Uterus (tissue), 4 donors: ENCODE data around the gene ECPAS. TPM values are rescaled to one million over a fixed set of nuclear protein-coding genes. Genes with fewer than 3 reads are reported as not detected.

Experiments used
- DNase-seq, 2 donors: peaks; one replicate each; pipeline ENCODE4 v3.0.0-alpha.2; 2019 to 2020
- H3K27ac ChIP-seq, 2 donors: fragments of 200-600 bp; sonication (generic); 1 replicate in 1 of 2; 2 replicates in 1 of 2; pipeline ENCODE4 v1.5.1; 2016 to 2018
- H3K27me3 ChIP-seq, 2 donors: fragments of 200-600 bp; sonication (generic); one replicate each; pipeline ENCODE4 v1.5.1; 2018 to 2019; ENCODE audit warnings: control low read depth in 1 of 2
- H3K36me3 ChIP-seq, 2 donors: fragments of 200-600 bp; sonication (generic); one replicate each; pipeline ENCODE4 v1.5.1; 2019; ENCODE audit warnings: control low read depth in 1 of 2
- H3K4me1 ChIP-seq, 2 donors: fragments of 200-600 bp; sonication (generic); one replicate each; pipeline ENCODE4 v1.5.1; 2018 to 2019; ENCODE audit warnings: control low read depth in 1 of 2
- H3K4me3 ChIP-seq, 2 donors: fragments of 200-600 bp; sonication (generic); 1 replicate in 1 of 2; 2 replicates in 1 of 2; pipeline ENCODE4 v1.5.1; 2018 to 2019; ENCODE audit warnings: mild to moderate bottlenecking in 1 of 2
- H3K9me3 ChIP-seq, 2 donors: fragments of 200-600 bp; sonication (generic); one replicate each; pipeline ENCODE4 v1.5.1; 2019; ENCODE audit warnings: control low read depth in 1 of 2
- CTCF ChIP-seq, 4 experiments: fragments of 200-600 bp in 2 of 4; fragments of 450-650 bp in 2 of 4; sonication (generic) in 2 of 4; IDR thresholded peaks; one replicate each; pipeline ENCODE4 v1.5.1; 2016 to 2019; ENCODE audit warnings: antibody characterized with exemption in 4 of 4, mild to moderate bottlenecking in 2 of 4, moderate library complexity in 1 of 4
- POLR2A ChIP-seq, 2 donors: fragments of 450-650 bp; IDR thresholded peaks; one replicate each; pipeline ENCODE4 v1.6.1; 2016; ENCODE audit warnings: antibody characterized with exemption in 2 of 2, mild to moderate bottlenecking in 1 of 2, moderate library complexity in 1 of 2
- intact Hi-C: fragments of 100-400 bp; cut with DNase I; formaldehyde crosslinking; loops from one replicate; pipeline ENCODE4 v1.15.1; 2023; ENCODE audit warnings: low total_unique reads
- total RNA-seq, 4 donors: library from RNA; depleted of rRNA in 3 of 4; stranded (reverse); fragments of >200 nt in 3 of 4; gene quantifications; one replicate each; pipeline versions ENCODE4 v1.1.0 to v1.2.4, GENCODE V29; 2014 to 2023
- donor health status: DM: yes; HTN: yes; CAD: no.

ECPAS gene
- 100 to 1,000 TPM in 1 of 4 donors, 10 to 100 TPM in 3; 56.1 to 115 (median 84.4) TPM for total RNA-seq

DNA sequence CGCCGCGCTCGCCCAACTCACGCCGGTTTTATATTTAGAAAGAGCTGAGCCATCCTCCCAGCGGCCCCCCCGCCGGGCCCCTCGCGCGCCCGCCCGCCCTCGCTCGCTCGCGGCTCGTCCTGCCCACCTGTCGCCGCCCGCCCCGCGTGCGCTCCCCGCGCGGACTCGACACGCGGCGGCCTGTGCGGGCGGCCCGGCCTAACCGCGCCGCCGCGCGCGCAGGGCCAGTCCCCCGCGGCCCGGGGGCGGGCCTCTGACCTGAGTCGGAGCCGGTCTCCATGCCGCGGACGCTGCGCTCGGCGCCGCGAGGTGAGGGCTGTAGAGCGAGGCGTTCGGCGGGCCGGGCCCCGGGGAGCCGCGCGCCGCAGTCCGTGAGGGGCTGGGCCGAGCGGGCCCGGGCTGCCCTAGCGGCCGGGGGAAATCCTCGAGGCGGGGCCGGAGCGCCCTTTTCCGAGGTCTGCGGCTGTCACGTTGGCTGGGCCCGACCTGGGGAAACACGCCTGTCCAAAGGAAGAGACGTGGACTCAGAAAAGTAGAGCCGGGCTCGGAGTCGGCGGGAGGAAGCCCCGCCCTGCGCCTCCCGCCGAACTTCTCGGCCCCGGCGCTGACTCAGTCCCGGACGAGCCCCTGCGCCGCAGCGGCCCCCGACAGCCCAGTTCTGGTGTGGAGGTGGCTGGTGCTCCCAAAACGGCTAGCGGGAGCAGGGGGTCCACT is at the start of gene ECPAS:
Gene ECPAS (minus strand): TSS at position 526 of the 714 bp plus-strand sequence. CDS start 11,465 bp downstream, outside the sequence.
- Histone ChIP-seq H3K27ac (peak within 1 kb of the TSS; percentile 98), H3K36me3 (no peaks in the 10 kb centered on the region), H3K9me3 (no peaks in the 10 kb centered on the region), H3K4me1 (no peaks in the 10 kb centered on the region), H3K4me3 (peak within 1 kb of the TSS; percentile 68 to 96), H3K27me3 (no peaks in the 10 kb centered on the region)
- intact Hi-C loops, result no loop called here
- DNase-seq, result peak; percentile 70 to 77
- TF ChIP-seq POLR2A (IDR thresholded peaks at IDR 0.05), result peak in 1 of 2 donors; percentile 35
- TF ChIP-seq CTCF (IDR thresholded peaks at IDR 0.05), result peak in 1 of 4 experiments; percentile 43

GRCh38 chr9:111533099-111533790 is 49.1 kb upstream of the ECPAS start:
- H3K36me3 ChIP-seq, result no peaks in the 10 kb centered on the region
- no peak overlapping the region for H3K4me3 ChIP-seq
- H3K9me3 ChIP-seq, result peaks cover 0 to 50% of the 10 kb centered on the region in 2 donors
- H3K4me1 ChIP-seq, result no peaks in the 10 kb centered on the region
- TF ChIP-seq POLR2A (IDR thresholded peaks at IDR 0.05) (no peak), CTCF (IDR thresholded peaks at IDR 0.05) (no peak)
- no peak for DNase-seq
- no peaks in the 10 kb centered on the region for H3K27me3 ChIP-seq
- intact Hi-C loops, result no loop called here
- H3K27ac ChIP-seq, result no peak overlapping the region

DNA sequence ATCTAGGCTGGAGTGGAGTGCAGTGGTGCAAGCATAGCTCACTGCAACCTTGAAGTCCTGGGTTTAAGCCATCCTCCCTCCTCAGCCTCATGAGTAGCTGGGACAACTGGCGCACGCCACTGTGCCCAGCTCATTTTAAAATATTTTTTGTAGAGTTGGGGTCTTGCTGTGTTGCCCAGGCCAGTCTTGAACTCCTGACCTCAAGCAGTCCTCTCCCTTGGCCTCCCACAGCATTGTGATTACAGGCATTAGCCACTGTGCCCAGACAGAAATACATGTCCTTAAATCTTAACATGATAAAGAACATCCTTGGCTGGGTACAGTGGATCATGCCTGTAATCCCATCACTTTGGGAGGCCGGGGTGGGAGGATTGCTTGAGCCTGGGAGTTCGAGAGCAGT is 47.5 kb upstream of the ECPAS start:
- no peaks in the 10 kb centered on the region for H3K4me1 ChIP-seq

DNA sequence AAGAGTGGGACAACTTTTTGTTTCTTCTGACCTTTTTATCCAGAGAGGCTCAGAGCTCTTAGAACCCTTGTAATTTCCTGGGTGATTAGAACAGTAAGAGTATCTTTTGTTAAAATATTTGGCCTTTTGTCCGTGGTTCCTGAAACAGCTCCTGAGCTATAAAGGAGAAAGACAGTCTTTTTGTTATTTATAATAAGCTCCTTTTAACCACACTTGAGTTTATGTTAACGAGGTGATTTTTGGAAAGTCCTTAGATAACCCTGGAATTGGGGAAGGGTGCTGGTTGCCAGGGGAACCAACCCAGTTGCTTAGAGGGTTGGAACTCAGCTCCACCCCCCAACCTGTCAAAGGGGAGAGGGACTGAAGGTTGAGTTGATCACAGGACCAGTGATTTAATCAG is 45.6 kb upstream of the ECPAS start:
- intact Hi-C loops, result no loop called here
- DNase-seq, result no peak
- no peaks in the 10 kb centered on the region for H3K4me1 ChIP-seq
- H3K9me3 ChIP-seq, result peaks cover 0 to 18% of the 10 kb centered on the region in 2 donors
- no peaks in the 10 kb centered on the region for H3K27me3 ChIP-seq
- H3K4me3 ChIP-seq, result no peak overlapping the region
- TF ChIP-seq POLR2A (IDR thresholded peaks at IDR 0.05) (no peak), CTCF (IDR thresholded peaks at IDR 0.05) (no peak)
- no peaks in the 10 kb centered on the region for H3K36me3 ChIP-seq
- no peak overlapping the region for H3K27ac ChIP-seq

More for the DNA sequence above, 47.5 kb upstream of the ECPAS start:
- Histone ChIP-seq H3K4me3 (no peak overlapping the region), H3K27me3 (no peaks in the 10 kb centered on the region), H3K9me3 (peaks cover 0 to 36% of the 10 kb centered on the region in 2 donors), H3K27ac (no peak overlapping the region), H3K36me3 (no peaks in the 10 kb centered on the region)
- intact Hi-C loops, result no loop called here
- no peak for DNase-seq
- TF ChIP-seq POLR2A (IDR thresholded peaks at IDR 0.05) (no peak), CTCF (IDR thresholded peaks at IDR 0.05) (no peak)

GRCh38 chr9:111527347-111527746 is 43.2 kb upstream of the ECPAS start:
- no peak for TF ChIP-seq CTCF (IDR thresholded peaks at IDR 0.05)
- H3K4me3 ChIP-seq, result no peak overlapping the region
- H3K4me1 ChIP-seq, result no peaks in the 10 kb centered on the region
- DNase-seq, result no peak
- H3K27me3 ChIP-seq, result no peaks in the 10 kb centered on the region
- intact Hi-C loops, result no loop called here
- no peaks in the 10 kb centered on the region for H3K36me3 ChIP-seq
- H3K27ac ChIP-seq, result no peak overlapping the region
- no peaks in the 10 kb centered on the region for H3K9me3 ChIP-seq
